Common myeloid progenitor, CD34-positive (primary cell): ENCODE data around the gene MCM6.
"Not testable (repeated sequence)": the region's sequence is repeated elsewhere in the genome, so short reads cannot be mapped to it uniquely, and the experiment has no call there.

Experiments used
- CTCF ChIA-PET: fragments of 350-600 bp; sonication (Branson Sonifier 250); formaldehyde crosslinking; loops from one replicate; lab custom pipeline; 2021; ENCODE audit warnings: antibody characterized with exemption; lab: Charles Lee
- POLR2A ChIA-PET: fragments of 350-600 bp; sonication (Branson Sonifier 250); formaldehyde crosslinking; loops from one replicate; lab custom pipeline; 2021; ENCODE audit warnings: antibody characterized with exemption; lab: Charles Lee
- DNase-seq, 3 donors: peaks; one replicate each; pipeline versions ENCODE4 v3.0.0 to v3.0.0-alpha.2; 2013
- H3K27ac ChIP-seq, 2 experiments: 1 replicate in 1 of 2; 2 replicates in 1 of 2; pipeline ENCODE4 v1.7.0; 2013; ENCODE audit warnings: inconsistent platforms in 2 of 2, low read length in 2 of 2, mild to moderate bottlenecking in 2 of 2, low read depth in 1 of 2, moderate library complexity in 1 of 2; ENCODE audit not compliant: severe bottlenecking in 2 of 2, insufficient read depth in 1 of 2, poor library complexity in 1 of 2
- H3K27me3 ChIP-seq, 5 experiments: replicated peaks in 2 of 5; 1 replicate in 3 of 5; 2 replicates in 2 of 5; pipeline versions ENCODE4 v1.6.1 to v1.7.0; 2013; ENCODE audit warnings: low read length in 4 of 5, mild to moderate bottlenecking in 2 of 5, moderate library complexity in 2 of 5, inconsistent platforms in 1 of 5; ENCODE audit not compliant: insufficient read depth in 5 of 5, control insufficient read depth in 4 of 5
- H3K36me3 ChIP-seq, 4 experiments: 1 replicate in 2 of 4; 2 replicates in 2 of 4; pipeline versions ENCODE4 v1.6.1 to v1.7.0; 2013; ENCODE audit warnings: low read length in 3 of 4, control low read depth in 1 of 4, mild to moderate bottlenecking in 1 of 4; ENCODE audit not compliant: control insufficient read depth in 4 of 4, insufficient read depth in 4 of 4
- H3K4me1 ChIP-seq, 4 experiments: 1 replicate in 3 of 4; 2 replicates in 1 of 4; pipeline versions ENCODE4 v1.6.1 to v1.7.1; 2013; ENCODE audit warnings: low read length in 3 of 4, mild to moderate bottlenecking in 3 of 4, control low read depth in 1 of 4, inconsistent platforms in 1 of 4, moderate library complexity in 1 of 4; ENCODE audit not compliant: control insufficient read depth in 4 of 4, insufficient read depth in 4 of 4; ENCODE audit errors: control extremely low read depth in 1 of 4
- H3K4me3 ChIP-seq, 7 experiments: 1 replicate in 4 of 7; 2 replicates in 3 of 7; pipeline versions ENCODE4 v1.5.1 to v1.7.0; 2013; ENCODE audit warnings: mild to moderate bottlenecking in 7 of 7, low read length in 6 of 7, moderate library complexity in 6 of 7, inconsistent platforms in 2 of 7, low read depth in 2 of 7, control low read depth in 1 of 7; ENCODE audit not compliant: insufficient read depth in 4 of 7, control insufficient read depth in 1 of 7; ENCODE audit errors: extremely low read depth in 1 of 7
- H3K9me3 ChIP-seq, 5 experiments: 1 replicate in 4 of 5; 2 replicates in 1 of 5; pipeline versions ENCODE4 v1.6.1 to v1.7.1; 2013; ENCODE audit warnings: low read length in 4 of 5, mild to moderate bottlenecking in 2 of 5, inconsistent platforms in 1 of 5, low read depth in 1 of 5, moderate library complexity in 1 of 5; ENCODE audit not compliant: control insufficient read depth in 4 of 5, insufficient read depth in 2 of 5; ENCODE audit errors: control extremely low read depth in 1 of 5
- WGBS: methylation state at CpG from one replicate; pipeline ENCODE4 v1.1.5; 2013; ENCODE audit not compliant: insufficient coverage; 5-methylcytosine and 5-hydroxymethylcytosine counted together

The MCM6 gene

GRCh38 chr2:135818937-135819610, 57.2 kb downstream of the MCM6 start:
- 89% methylated on average over 8 of the region's 8 CpGs for WGBS
- POLR2A ChIA-PET = no interaction called here
- Histone ChIP-seq H3K9me3 (peaks cover 0 to 18% (median 13%) of the 10 kb centered on the region in 5 experiments), H3K4me3 (no peak overlapping the region), H3K4me1 (peaks cover 7 to 22% (median 18%) of the 10 kb centered on the region in 4 experiments), H3K36me3 (peaks cover 0 to 3% (median 0%) of the 10 kb centered on the region in 4 experiments), H3K27ac (no peak overlapping the region), H3K27me3 (no peaks in the 10 kb centered on the region)
- CTCF ChIA-PET = interaction anchor here (1.2 to 3.0 kb wide), 3 partner anchors 13 to 21 kb away, joined by 3 to 12 read pairs (median 4); no protein-coding TSS in a partner anchor
- peak in 2 of 3 donors; percentile 51 to 53 for DNase-seq

- Histone ChIP-seq H3K4me1 (peaks cover 7 to 22% (median 18%) of the 10 kb centered on the region in 4 experiments), H3K36me3 (no peaks in the 10 kb centered on the region), H3K27me3 (no peaks in the 10 kb centered on the region), H3K4me3 (no peak overlapping the region), H3K27ac (no peak overlapping the region), H3K9me3 (peaks cover 0 to 8% (median 4%) of the 10 kb centered on the region in 5 experiments)
- POLR2A ChIA-PET = no interaction called here
- CTCF ChIA-PET = interaction anchor here (3.0 kb wide), 1 partner anchor 20 kb away, joined by 12 read pairs; no protein-coding TSS in a partner anchor
- WGBS = 88% methylated on average over 3 of the region's 4 CpGs
- no peak for DNase-seq
These were observed 58.3 kb downstream of the MCM6 start for GRCh38 chr2:135817951-135818350.

GRCh38 chr2:135817466-135817865, 58.8 kb downstream of the MCM6 start:
- no peak overlapping the region for H3K27ac ChIP-seq
- H3K9me3 ChIP-seq = peaks cover 0 to 3% (median 0%) of the 10 kb centered on the region in 5 experiments
- ChIA-PET POLR2A (no interaction called here), CTCF (interaction anchor here (3.0 kb wide), 1 partner anchor 19 kb away, joined by 12 read pairs; no protein-coding TSS in a partner anchor)
- no peaks in the 10 kb centered on the region for H3K27me3 ChIP-seq
- no peaks in the 10 kb centered on the region for H3K36me3 ChIP-seq
- DNase-seq = no peak
- H3K4me3 ChIP-seq = no peak overlapping the region
- peaks cover 7 to 22% (median 18%) of the 10 kb centered on the region in 4 experiments for H3K4me1 ChIP-seq
- WGBS = 96% methylated on average over 18 of the region's 18 CpGs

GRCh38 chr2:135815269-135815668, 61.0 kb downstream of the MCM6 start:
- 83% methylated on average over 1 of the region's 3 CpGs for WGBS
- no peaks in the 10 kb centered on the region for H3K36me3 ChIP-seq
- no peaks in the 10 kb centered on the region for H3K9me3 ChIP-seq
- ChIA-PET CTCF (interaction anchor here (1.0 to 1.7 kb wide), 2 partner anchors 17 to 20 kb away, joined by 3 to 10 read pairs; no protein-coding TSS in a partner anchor), POLR2A (no interaction called here)
- H3K4me3 ChIP-seq = no peak overlapping the region
- no peaks in the 10 kb centered on the region for H3K27me3 ChIP-seq
- H3K27ac ChIP-seq = no peak overlapping the region
- H3K4me1 ChIP-seq = peaks cover 2 to 12% (median 9%) of the 10 kb centered on the region in 4 experiments
- DNase-seq = no peak

- POLR2A ChIA-PET = no interaction called here
- WGBS = 100% methylated on average over 2 of the region's 2 CpGs
- Histone ChIP-seq H3K36me3 (no peaks in the 10 kb centered on the region), H3K27ac (no peak overlapping the region), H3K4me3 (no peak overlapping the region), H3K9me3 (no peaks in the 10 kb centered on the region), H3K4me1 (peaks cover 0 to 2% (median 0%) of the 10 kb centered on the region in 4 experiments), H3K27me3 (no peaks in the 10 kb centered on the region)
- CTCF ChIA-PET = interaction anchor here (1.3 kb wide), 1 partner anchor 10 kb away, joined by 3 read pairs; no protein-coding TSS in a partner anchor
- DNase-seq = no peak
These were observed 63.2 kb downstream of the MCM6 start for GRCh38 chr2:135812907-135813511.

GRCh38 chr2:135807874-135808273, 68.4 kb downstream of the MCM6 start:
- H3K4me3 ChIP-seq, H3K9me3 ChIP-seq, H3K4me1 ChIP-seq, H3K27ac ChIP-seq, DNase-seq, H3K36me3 ChIP-seq, H3K27me3 ChIP-seq, POLR2A ChIA-PET: not testable (repeated sequence)
- CTCF ChIA-PET = interaction anchor here (5.1 kb wide), 1 partner anchor 10 kb away, joined by 35 read pairs; no protein-coding TSS in a partner anchor
- WGBS = 90% methylated on average over 2 of the region's 3 CpGs

- Histone ChIP-seq H3K9me3 (peaks cover 0 to 13% (median 2%) of the 10 kb centered on the region in 5 experiments), H3K27ac (no peak overlapping the region), H3K4me1 (peaks cover 0 to 5% (median 5%) of the 10 kb centered on the region in 4 experiments), H3K27me3 (no peaks in the 10 kb centered on the region), H3K4me3 (no peak overlapping the region), H3K36me3 (no peaks in the 10 kb centered on the region)
- ChIA-PET CTCF (interaction anchor here (0.8 kb wide), 1 partner anchor 10 kb away, joined by 3 read pairs; no protein-coding TSS in a partner anchor), POLR2A (no interaction called here)
- no peak for DNase-seq
- 100% methylated on average over 2 of the region's 2 CpGs for WGBS
These were observed 73.0 kb downstream of the MCM6 start for GRCh38 chr2:135803278-135803677.
